ENCODE results near the gene DIABLO. TPM values are rescaled to one million over a fixed set of nuclear protein-coding genes. Genes with fewer than 3 reads are reported as not detected.
"Not testable (repeated sequence)": the region's sequence is repeated elsewhere in the genome, so short reads cannot be mapped to it uniquely, and the experiment has no call there.

DIABLO gene
- polyA plus RNA-seq, 6 donors from 2014 or later: 38.0 to 61.1 (median 54.3) TPM

DNA sequence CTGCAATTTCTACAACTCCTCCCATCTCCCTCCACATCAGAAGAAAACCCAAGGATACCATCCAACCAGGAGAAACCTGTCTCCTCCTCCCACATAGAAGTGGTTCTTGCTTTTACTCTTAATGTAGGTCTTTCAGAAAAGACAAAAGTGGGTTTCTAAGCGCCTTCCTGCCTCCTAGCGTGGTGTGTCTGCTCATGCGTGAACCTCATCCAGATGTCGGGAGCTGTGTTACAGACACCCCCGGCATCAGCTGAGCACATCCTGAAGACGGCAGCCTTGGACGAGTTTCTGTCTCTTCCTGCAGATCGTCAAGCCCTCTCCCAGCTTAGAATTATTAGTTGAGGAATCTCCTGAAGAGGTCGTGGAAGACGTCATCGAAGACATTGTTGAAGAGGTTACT lies 33.4 kb downstream of the DIABLO start:
- H3K4me3 Mint-ChIP-seq: no peak overlapping the region
- peaks cover 4 to 26% (median 13%) of the 10 kb centered on the region in 3 donors for H3K27me3 Mint-ChIP-seq
- peaks cover 7 to 8% of the 10 kb centered on the region in 2 donors for H3K36me3 Mint-ChIP-seq
- peaks cover 0 to 16% (median 8%) of the 10 kb centered on the region in 7 donors for H3K9me3 Mint-ChIP-seq
- DNase-seq (no peak), ATAC-seq (ENCODE audit: low read depth in 2 of 2) (no peak)
- peaks cover 4 to 7% (median 6%) of the 10 kb centered on the region in 3 donors for H3K4me1 Mint-ChIP-seq
- no peak overlapping the region for H3K27ac Mint-ChIP-seq

DNA sequence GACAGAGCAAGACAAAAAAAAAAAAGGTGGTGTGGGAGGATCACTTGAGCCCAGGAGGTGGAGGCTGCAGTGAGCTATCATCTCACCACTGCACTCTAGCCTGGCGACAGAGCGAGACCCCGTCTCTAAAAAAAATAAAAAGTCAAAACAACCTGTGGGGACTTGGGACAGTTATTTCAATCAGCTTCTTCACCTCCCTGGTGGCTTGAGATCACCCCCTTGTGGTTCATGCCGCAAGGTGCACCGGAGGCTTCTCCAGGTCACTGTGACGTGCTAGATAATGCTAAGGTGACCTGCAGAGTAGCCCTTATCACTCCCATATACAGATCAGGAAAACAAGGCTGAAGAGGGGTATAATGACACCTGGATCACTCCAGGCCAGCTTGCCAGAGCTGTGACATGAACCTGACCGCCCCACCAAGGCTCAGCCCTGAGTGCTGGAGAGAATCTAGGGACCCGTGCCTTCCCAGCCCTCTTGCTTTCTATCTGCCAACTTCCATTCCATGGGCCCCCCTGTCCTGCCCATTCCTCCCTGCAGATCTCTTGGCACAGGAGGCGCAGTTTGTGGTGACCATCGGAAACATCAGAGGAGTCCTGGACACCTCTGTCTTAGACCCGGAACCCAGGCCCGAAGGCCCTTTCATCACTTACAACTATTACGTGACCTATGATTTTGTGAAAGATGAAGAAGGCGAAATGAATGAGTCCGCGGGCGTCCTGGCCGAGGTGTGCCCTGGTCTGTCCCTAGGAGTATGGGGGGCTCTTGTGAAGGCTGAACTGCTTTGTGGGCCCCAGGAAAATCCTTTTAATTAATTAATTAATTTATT lies 34.8 kb downstream of the DIABLO start:
- peaks cover 4 to 20% (median 8%) of the 10 kb centered on the region in 3 donors for H3K27me3 Mint-ChIP-seq
- H3K4me3 Mint-ChIP-seq: peak overlapping the region in 1 of 8 donors; percentile 47
- ATAC-seq (ENCODE audit: low read depth in 2 of 2) (peak; percentile 86 to 91), DNase-seq (peak; percentile 57)
- H3K36me3 Mint-ChIP-seq: peaks cover 7% of the 10 kb centered on the region in 2 donors
- H3K4me1 Mint-ChIP-seq: peaks cover 4 to 7% (median 6%) of the 10 kb centered on the region in 3 donors
- peaks cover 0 to 16% (median 7%) of the 10 kb centered on the region in 7 donors for H3K9me3 Mint-ChIP-seq
- peak overlapping the region in 1 of 6 donors; percentile 44 for H3K27ac Mint-ChIP-seq

DNA sequence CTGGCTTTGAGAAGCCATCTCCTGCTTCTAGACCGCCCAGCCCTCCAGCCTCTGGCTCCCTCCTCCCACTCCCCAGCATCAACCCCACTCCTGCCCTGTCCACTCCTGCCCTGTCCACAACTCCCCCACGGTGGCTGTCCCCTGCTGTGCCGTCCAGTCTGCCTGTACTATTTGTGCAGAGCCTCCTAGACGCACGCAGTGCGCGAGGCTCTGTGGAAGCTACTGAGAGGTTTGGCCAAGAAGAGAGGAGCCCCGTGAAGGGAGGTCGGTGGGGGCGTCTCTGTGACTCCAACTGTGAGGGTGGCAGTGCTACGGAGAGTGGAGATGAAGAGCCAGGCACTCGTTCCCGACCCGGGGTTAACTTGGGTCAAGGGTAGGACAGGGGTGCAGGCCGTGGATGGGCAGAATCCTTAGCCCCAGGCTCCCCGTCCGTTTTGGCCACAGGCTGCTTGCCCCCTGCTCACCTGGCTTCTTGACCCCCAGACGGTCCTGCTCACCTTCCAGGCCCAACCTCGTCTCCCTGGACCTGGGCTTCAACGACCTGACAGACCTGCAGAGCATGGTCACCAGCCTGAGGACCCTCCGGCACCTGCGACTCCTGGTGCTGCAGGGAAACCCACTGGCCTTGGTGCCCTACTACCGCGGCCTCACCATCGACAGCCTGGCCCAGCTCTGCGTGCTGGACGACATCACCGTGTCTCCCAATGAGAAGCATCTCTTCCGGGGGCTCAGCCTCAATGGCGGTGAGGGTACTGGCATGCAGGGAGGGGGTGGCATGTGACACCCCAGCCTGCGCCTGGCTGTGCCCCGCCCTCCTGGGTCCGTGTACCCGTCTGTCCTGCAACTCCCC lies 36.0 kb downstream of the DIABLO start:
- Mint-ChIP-seq H3K27ac (peak overlapping the region in 1 of 6 donors; percentile 90), H3K4me3 (no peak overlapping the region), H3K36me3 (no peaks in the 10 kb centered on the region), H3K4me1 (peaks cover 6 to 17% (median 16%) of the 10 kb centered on the region in 3 donors), H3K9me3 (peaks cover 0 to 4% (median under 1%) of the 10 kb centered on the region in 7 donors), H3K27me3 (peaks cover 0 to 13% (median 8%) of the 10 kb centered on the region in 3 donors)
- DNase-seq (no peak), ATAC-seq (ENCODE audit: low read depth in 2 of 2) (no peak)

DNA sequence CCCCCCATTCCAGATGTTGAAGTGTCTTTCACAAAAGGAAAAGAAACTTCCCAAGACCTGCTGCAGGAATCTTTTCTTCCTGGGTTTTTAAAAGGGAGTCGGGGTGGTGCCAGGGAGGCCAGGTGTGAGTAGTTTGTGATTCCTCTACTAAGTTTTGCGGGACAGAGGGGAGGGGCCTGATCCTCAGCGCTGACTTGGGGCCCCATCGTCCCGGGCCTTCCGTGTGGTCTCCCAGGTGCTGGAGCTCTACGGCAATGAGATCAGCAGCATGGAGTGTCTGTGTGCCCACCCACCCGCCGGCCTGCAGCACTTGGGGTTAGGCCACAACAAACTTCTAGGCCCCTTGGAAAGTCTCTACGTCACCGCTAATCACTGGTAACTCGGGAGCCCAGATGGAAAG lies 38.4 kb downstream of the DIABLO start:
- H3K27ac Mint-ChIP-seq: no peak overlapping the region

DNA sequence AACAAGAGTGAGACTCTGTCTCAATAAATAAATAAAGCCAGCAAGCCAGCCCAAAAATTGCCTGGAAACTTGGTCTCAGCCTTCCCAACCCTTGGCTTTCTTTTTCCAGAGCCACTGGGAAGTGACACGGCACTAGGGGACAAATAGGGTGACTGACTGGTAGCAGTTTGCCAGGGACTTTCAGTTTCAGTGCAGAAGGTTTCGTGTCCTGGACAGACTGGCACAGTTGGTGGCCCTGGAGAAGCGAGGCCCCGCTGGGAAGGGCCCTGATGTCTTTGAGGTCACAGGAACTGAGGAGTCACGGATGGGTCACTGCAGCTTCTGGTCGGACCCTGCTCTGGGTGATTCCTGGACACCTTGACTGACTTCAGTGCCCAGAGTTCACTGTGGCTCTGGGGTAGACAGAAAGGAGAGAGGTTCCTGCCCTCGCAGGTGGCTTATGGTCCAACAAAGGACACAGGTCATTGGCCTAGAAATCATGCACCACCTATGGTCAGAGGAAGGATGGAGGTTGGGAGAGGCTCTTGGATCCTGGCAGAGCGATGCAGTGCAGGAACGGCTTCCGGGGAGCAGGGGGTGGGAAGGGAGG lies 40.3 kb downstream of the DIABLO start:
- DNase-seq (no peak), ATAC-seq (ENCODE audit: low read depth in 2 of 2) (no peak)
- peaks cover 0 to 2% (median 0%) of the 10 kb centered on the region in 7 donors for H3K9me3 Mint-ChIP-seq
- peaks cover 14 to 28% (median 26%) of the 10 kb centered on the region in 3 donors for H3K4me1 Mint-ChIP-seq
- peak overlapping the region in 3 of 6 donors; percentile 22 to 88 (median 42) for H3K27ac Mint-ChIP-seq
- H3K36me3 Mint-ChIP-seq: no peaks in the 10 kb centered on the region
- H3K4me3 Mint-ChIP-seq: peak overlapping the region in 1 of 8 donors; percentile 47
- peaks cover 0 to 9% (median 0%) of the 10 kb centered on the region in 3 donors for H3K27me3 Mint-ChIP-seq

More for the DNA sequence above, 38.4 kb downstream of the DIABLO start:
- H3K27me3 Mint-ChIP-seq: peaks cover 0 to 12% (median 3%) of the 10 kb centered on the region in 3 donors
- H3K36me3 Mint-ChIP-seq: no peaks in the 10 kb centered on the region
- ATAC-seq (ENCODE audit: low read depth in 2 of 2) (no peak), DNase-seq (no peak)
- H3K4me3 Mint-ChIP-seq: no peak overlapping the region
- H3K4me1 Mint-ChIP-seq: peaks cover 18 to 34% (median 32%) of the 10 kb centered on the region in 3 donors
- peaks cover 0 to 2% (median 0%) of the 10 kb centered on the region in 7 donors for H3K9me3 Mint-ChIP-seq

DNA sequence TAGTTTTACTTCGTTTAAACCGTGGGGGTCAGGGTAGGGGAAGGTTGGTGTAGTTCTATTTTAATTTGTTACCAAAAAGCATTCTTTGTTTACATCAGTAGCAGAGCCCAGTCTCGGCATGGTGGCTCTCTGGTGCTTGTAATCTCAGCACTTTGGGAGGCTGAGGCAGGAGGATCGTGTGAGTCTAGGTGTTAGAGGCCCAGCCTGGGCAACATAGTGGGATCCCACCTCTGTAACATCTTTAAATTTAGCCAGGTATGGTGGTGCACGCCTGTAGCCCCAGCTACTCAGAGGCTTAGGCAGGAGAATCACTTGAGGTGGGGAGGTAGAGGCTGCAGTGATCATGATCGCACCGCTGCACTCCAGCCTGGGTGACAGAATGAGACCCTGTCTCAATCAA lies 40.8 kb downstream of the DIABLO start:
- peak overlapping the region in 5 of 8 donors; percentile 54 to 81 (median 78) for H3K4me3 Mint-ChIP-seq

DNA sequence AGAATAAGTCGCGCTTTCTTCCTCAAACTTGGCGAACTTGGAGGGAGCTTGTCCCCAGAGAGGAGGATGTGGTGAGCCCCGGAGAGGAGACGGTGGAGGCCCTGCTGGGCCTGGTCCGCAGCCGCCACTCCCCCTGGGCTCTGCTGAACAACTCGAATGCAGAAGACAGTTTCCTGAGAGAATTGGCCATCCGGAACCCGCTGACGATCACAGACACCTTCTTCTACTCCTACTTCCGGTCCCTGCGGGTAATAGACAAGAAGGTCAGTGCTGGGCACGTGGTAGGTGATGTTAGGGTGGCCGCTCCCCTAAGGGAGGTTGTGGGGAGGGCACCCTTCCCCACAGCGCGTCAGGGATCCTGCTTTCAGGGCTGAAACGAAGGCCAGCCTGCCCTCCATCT lies 41.3 kb downstream of the DIABLO start:
- Mint-ChIP-seq H3K9me3 (peaks cover 0 to 2% (median 0%) of the 10 kb centered on the region in 7 donors), H3K27ac (peak overlapping the region in 4 of 6 donors; percentile 86 to 95 (median 90)), H3K4me1 (peaks cover 14 to 27% (median 25%) of the 10 kb centered on the region in 3 donors), H3K36me3 (no peaks in the 10 kb centered on the region), H3K27me3 (peaks cover 2 to 9% (median 4%) of the 10 kb centered on the region in 3 donors), H3K4me3 (peak overlapping the region; percentile 44 to 92 (median 80))
- DNase-seq (peak; percentile 48), ATAC-seq (ENCODE audit: low read depth in 2 of 2) (peak; percentile 66 to 67)

More for the DNA sequence above, 40.8 kb downstream of the DIABLO start:
- peak overlapping the region; percentile 11 to 95 (median 82) for H3K27ac Mint-ChIP-seq
- H3K9me3 Mint-ChIP-seq: peaks cover 0 to 2% (median 0%) of the 10 kb centered on the region in 7 donors
- no peaks in the 10 kb centered on the region for H3K36me3 Mint-ChIP-seq
- ATAC-seq (ENCODE audit: low read depth in 2 of 2) (no peak), DNase-seq (no peak)
- peaks cover 0 to 9% (median under 1%) of the 10 kb centered on the region in 3 donors for H3K27me3 Mint-ChIP-seq
- peaks cover 14 to 27% (median 25%) of the 10 kb centered on the region in 3 donors for H3K4me1 Mint-ChIP-seq

DNA sequence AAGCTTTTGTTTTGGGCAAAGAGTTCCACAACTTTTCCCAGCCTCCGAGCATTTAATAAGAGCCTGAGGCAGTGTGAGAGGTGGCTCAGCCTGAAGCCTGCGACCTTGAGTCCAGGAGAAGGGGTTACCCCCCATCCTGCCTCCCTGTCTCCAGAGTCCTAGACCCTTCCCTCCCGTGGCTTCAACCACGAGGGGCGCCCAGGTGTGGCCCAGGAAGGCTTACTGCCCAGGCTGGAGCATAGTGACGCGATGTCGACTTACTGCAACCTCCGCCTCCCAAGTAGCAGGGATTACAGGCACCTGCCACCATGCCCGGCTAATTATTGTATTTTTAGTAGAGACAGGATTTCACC lies 42.3 kb downstream of the DIABLO start:
- Mint-ChIP-seq H3K27ac (peak overlapping the region in 1 of 6 donors; percentile 93), H3K4me1 (peaks cover 18 to 27% (median 25%) of the 10 kb centered on the region in 3 donors), H3K36me3 (no peaks in the 10 kb centered on the region), H3K9me3 (peaks cover 0 to 2% (median 0%) of the 10 kb centered on the region in 7 donors), H3K27me3 (peaks cover 4 to 9% (median 8%) of the 10 kb centered on the region in 3 donors), H3K4me3 (peak overlapping the region in 7 of 8 donors; percentile 65 to 92 (median 81))
- DNase-seq (no peak), ATAC-seq (ENCODE audit: low read depth in 2 of 2) (no peak)

DNA sequence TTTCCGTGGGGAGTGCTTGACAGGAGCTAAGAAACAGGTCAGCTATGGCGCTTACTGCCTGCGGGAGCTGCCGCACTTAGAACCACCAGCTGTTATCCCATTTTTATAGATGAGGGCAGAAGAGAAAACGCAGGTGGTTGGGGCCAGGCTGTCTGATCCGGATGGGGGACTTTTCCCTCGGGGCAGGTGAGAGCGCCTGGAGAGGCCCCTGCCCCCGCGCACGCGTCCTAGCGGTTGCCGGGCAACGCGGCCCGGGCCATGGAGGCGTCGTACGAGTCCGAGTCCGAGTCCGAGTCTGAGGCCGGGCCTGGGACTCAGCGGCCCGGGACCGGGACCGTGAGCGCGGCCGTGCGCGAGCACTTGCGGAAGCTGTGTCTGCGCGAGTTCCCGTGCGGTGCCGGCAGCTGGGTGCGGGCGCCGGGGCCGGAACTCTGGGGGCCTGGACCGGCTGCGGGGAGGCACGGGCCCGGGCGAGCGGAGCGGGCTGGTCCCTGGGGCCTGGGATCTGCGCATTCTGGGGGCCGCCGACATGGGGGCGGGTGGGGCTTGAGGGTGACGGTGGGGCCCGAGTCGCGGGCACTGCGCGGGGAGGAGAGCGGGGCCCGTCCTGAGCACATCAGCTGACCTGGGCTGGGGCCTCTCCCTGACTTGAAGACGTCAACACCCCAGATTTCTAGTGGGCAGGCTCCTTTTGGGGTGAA lies 42.8 kb downstream of the DIABLO start, which contains the start of gene LRRC43:
TSS of gene LRRC43 (plus strand) at position 237 of the 701 bp plus-strand sequence. CDS start at position 259, 22 bp downstream.
- Mint-ChIP-seq H3K27me3 (peaks cover 4 to 9% (median 8%) of the 10 kb centered on the region in 3 donors), H3K4me3 (peak within 1 kb of the TSS; percentile 80 to 92 (median 88)), H3K4me1 (peaks cover 18 to 27% (median 25%) of the 10 kb centered on the region in 3 donors), H3K9me3 (peaks cover 0 to 2% (median 0%) of the 10 kb centered on the region in 7 donors), H3K27ac (peak within 1 kb of the TSS in 5 of 6 donors; percentile 29 to 93 (median 86)), H3K36me3 (no peaks in the 10 kb centered on the region)
- DNase-seq (peak; percentile 48), ATAC-seq (ENCODE audit: low read depth in 2 of 2) (peak; percentile 67 to 69)

DNA sequence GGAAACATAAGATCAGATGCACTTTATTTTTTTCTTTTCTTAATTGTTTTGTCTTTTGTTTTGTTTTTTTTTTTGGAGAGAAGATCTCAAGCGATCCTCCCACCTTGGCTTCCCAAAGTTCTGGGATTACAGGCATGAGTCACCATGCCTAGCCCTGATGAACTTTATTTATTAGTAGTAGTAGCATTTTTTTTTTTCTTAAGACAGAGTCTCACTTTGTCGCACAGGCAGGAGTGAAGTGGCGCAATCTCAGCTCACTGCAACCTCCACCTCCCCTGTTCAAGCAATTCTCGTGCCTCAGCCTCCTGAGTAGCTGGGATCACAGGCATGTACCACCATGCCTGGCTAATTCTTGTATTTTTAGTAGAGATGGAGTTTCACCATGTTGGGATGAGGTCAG lies 49.4 kb downstream of the DIABLO start:
- Mint-ChIP-seq H3K4me3 (peak overlapping the region in 1 of 8 donors; percentile 42), H3K27me3 (peaks cover 4 to 21% (median 4%) of the 10 kb centered on the region in 3 donors)
- H3K9me3 Mint-ChIP-seq; DNase-seq; H3K4me1 Mint-ChIP-seq; ATAC-seq (ENCODE audit: low read depth in 2 of 2); H3K27ac Mint-ChIP-seq; H3K36me3 Mint-ChIP-seq: not testable (repeated sequence)

DNA sequence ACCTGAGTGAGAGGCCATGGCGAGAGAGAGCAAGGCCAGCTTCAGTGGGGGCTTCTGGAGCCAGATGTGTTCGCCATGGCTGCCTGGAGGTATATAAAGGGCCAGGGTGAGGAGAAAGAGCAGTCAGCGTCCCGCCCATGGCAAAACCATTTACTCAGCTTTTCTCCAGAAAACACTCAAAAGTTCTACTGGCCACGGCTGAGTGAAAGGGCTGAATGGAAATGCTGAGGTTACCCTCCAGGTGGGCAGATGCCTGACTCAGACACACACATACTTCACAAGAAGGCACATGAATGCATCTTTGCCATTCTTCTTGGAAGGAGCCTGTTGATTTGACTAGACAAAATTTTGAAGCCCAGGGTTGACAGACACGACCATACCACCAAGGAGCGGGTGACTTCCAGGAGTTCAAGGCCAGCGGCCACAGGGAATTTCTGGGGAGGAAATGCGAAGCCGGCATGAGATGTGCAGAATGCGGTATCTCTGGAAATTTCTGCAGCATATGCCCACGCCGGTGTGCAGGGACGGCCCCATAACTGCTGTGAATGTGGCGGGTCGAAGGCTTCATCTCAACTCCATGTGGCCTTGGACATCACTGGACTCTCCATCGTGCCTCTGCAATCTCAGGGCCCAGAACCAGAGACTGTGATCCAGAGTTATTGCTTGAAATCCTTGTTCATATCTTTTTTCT lies 51.6 kb downstream of the DIABLO start, which contains the start of gene IL31:
TSS of gene IL31 (minus strand) at position 67 of the 691 bp plus-strand sequence. CDS start at position 18, 49 bp downstream.
- no peaks in the 10 kb centered on the region for H3K9me3 Mint-ChIP-seq
- no peak for DNase-seq
- ATAC-seq (ENCODE audit: low read depth in 2 of 2): no peak
- H3K4me1 Mint-ChIP-seq: peaks cover 0 to 6% (median 0%) of the 10 kb centered on the region in 3 donors
- no peak within 1 kb of the TSS for H3K4me3 Mint-ChIP-seq
- H3K36me3 Mint-ChIP-seq: no peaks in the 10 kb centered on the region
- peak within 1 kb of the TSS in 2 of 6 donors; percentile 11 to 43 for H3K27ac Mint-ChIP-seq
- H3K27me3 Mint-ChIP-seq: peaks cover 0 to 17% (median 4%) of the 10 kb centered on the region in 3 donors

Measured in naive B cell (primary cell).